Measurements from ENCODE around the gene C1QL4. TPM values are rescaled to one million over a fixed set of nuclear protein-coding genes. Genes with fewer than 3 reads are reported as not detected.
"Not testable (repeated sequence)": the region's sequence is repeated elsewhere in the genome, so short reads cannot be mapped to it uniquely, and the experiment has no call there.

Gene C1QL4
- total RNA-seq, 3 donors from 2014 or later: not detected

GRCh38 chr12:49294086-49294803, 42.7 kb downstream of the C1QL4 start:
- Mint-ChIP-seq H3K9me3 (no peaks in the 10 kb centered on the region), H3K27me3 (ENCODE audit: low read depth) (peaks cover 61% of the 10 kb centered on the region), H3K4me3 (no peak overlapping the region), H3K4me1 (ENCODE audit: low read depth) (peaks cover 19% of the 10 kb centered on the region), H3K36me3 (ENCODE audit: insufficient read depth) (no peaks in the 10 kb centered on the region)
- DNase-seq: no peak
- no peak for ATAC-seq

GRCh38 chr12:49293056-49293956, 43.7 kb downstream of the C1QL4 start:
- DNase-seq: no peak
- Mint-ChIP-seq H3K4me3 (no peak overlapping the region), H3K27me3 (ENCODE audit: low read depth) (peaks cover 61% of the 10 kb centered on the region), H3K36me3 (ENCODE audit: insufficient read depth) (no peaks in the 10 kb centered on the region), H3K9me3 (no peaks in the 10 kb centered on the region), H3K4me1 (ENCODE audit: low read depth) (peaks cover 17% of the 10 kb centered on the region)
- ATAC-seq: no peak

GRCh38 chr12:49292729-49293055, 44.3 kb downstream of the C1QL4 start:
- no peaks in the 10 kb centered on the region for H3K36me3 Mint-ChIP-seq (ENCODE audit: insufficient read depth)
- H3K27me3 Mint-ChIP-seq (ENCODE audit: low read depth): peaks cover 61% of the 10 kb centered on the region
- no peaks in the 10 kb centered on the region for H3K9me3 Mint-ChIP-seq
- no peak overlapping the region for H3K4me3 Mint-ChIP-seq
- ATAC-seq: no peak
- DNase-seq: no peak
- H3K4me1 Mint-ChIP-seq (ENCODE audit: low read depth): peaks cover 14% of the 10 kb centered on the region

- Mint-ChIP-seq H3K4me3 (no peak overlapping the region), H3K27me3 (ENCODE audit: low read depth) (peaks cover 44% of the 10 kb centered on the region), H3K9me3 (no peaks in the 10 kb centered on the region), H3K4me1 (ENCODE audit: low read depth) (no peaks in the 10 kb centered on the region), H3K36me3 (ENCODE audit: insufficient read depth) (no peaks in the 10 kb centered on the region)
- DNase-seq (no peak), ATAC-seq (no peak)
Observed at GRCh38 chr12:49288922-49289555, 47.9 kb downstream of the C1QL4 start.

- H3K9me3 Mint-ChIP-seq: no peaks in the 10 kb centered on the region
- H3K27me3 Mint-ChIP-seq (ENCODE audit: low read depth): peaks cover 44% of the 10 kb centered on the region
- peak; percentile 63 for DNase-seq
- H3K36me3 Mint-ChIP-seq (ENCODE audit: insufficient read depth): no peaks in the 10 kb centered on the region
- ATAC-seq: peak; percentile 77 to 78
- H3K4me3 Mint-ChIP-seq: no peak overlapping the region
- H3K4me1 Mint-ChIP-seq (ENCODE audit: low read depth): no peaks in the 10 kb centered on the region
Observed at GRCh38 chr12:49288412-49288853, 48.6 kb downstream of the C1QL4 start.

- peaks cover 40% of the 10 kb centered on the region for H3K27me3 Mint-ChIP-seq (ENCODE audit: low read depth)
Observed at GRCh38 chr12:49287876-49288275, 49.1 kb downstream of the C1QL4 start.

GRCh38 chr12:49284672-49285071, 52.3 kb downstream of the C1QL4 start:
- Mint-ChIP-seq H3K4me3 (no peak overlapping the region), H3K9me3 (no peaks in the 10 kb centered on the region), H3K36me3 (ENCODE audit: insufficient read depth) (no peaks in the 10 kb centered on the region), H3K27me3 (ENCODE audit: low read depth) (peaks cover 31% of the 10 kb centered on the region), H3K4me1 (ENCODE audit: low read depth) (no peaks in the 10 kb centered on the region)
- no peak for ATAC-seq
- DNase-seq: no peak

More at GRCh38 chr12:49287876-49288275, 49.1 kb downstream of the C1QL4 start:
- no peak for DNase-seq
- H3K4me3 Mint-ChIP-seq: no peak overlapping the region
- no peaks in the 10 kb centered on the region for H3K36me3 Mint-ChIP-seq (ENCODE audit: insufficient read depth)
- no peaks in the 10 kb centered on the region for H3K4me1 Mint-ChIP-seq (ENCODE audit: low read depth)
- no peak for ATAC-seq
- no peaks in the 10 kb centered on the region for H3K9me3 Mint-ChIP-seq

GRCh38 chr12:49283541-49284429, 53.2 kb downstream of the C1QL4 start:
- DNase-seq (no peak), ATAC-seq (no peak)
- no peaks in the 10 kb centered on the region for H3K4me1 Mint-ChIP-seq (ENCODE audit: low read depth)
- H3K4me3 Mint-ChIP-seq: no peak overlapping the region
- H3K9me3 Mint-ChIP-seq: no peaks in the 10 kb centered on the region
- H3K36me3 Mint-ChIP-seq (ENCODE audit: insufficient read depth): no peaks in the 10 kb centered on the region
- peaks cover 28% of the 10 kb centered on the region for H3K27me3 Mint-ChIP-seq (ENCODE audit: low read depth)

- not testable (repeated sequence) for H3K4me3 Mint-ChIP-seq; ATAC-seq; DNase-seq; H3K4me1 Mint-ChIP-seq (ENCODE audit: low read depth); H3K9me3 Mint-ChIP-seq; H3K36me3 Mint-ChIP-seq (ENCODE audit: insufficient read depth)
- H3K27me3 Mint-ChIP-seq (ENCODE audit: low read depth): peaks cover 19% of the 10 kb centered on the region
Observed at GRCh38 chr12:49282740-49283375, 54.1 kb downstream of the C1QL4 start.

Other genes starting within 250 kb of the C1QL4 start
- under 1 TPM in 1 of 3 donors, not detected in 2; 0.11 TPM for gene DHH, start 242.4 kb downstream of the C1QL4 start, total RNA-seq
- 10 to 100 TPM; 27.5 to 35.5 (median 28.8) TPM for gene LMBR1L, start 226.3 kb downstream of the C1QL4 start, total RNA-seq
- 1,000 to 10,000 TPM; 2,095 to 2,519 (median 2,182) TPM for gene TUBA1B, start 205.8 kb downstream of the C1QL4 start, total RNA-seq
- 10 to 100 TPM; 23.5 to 37.0 (median 24.7) TPM for gene TUBA1A, start 148.1 kb downstream of the C1QL4 start, total RNA-seq
- 100 to 1,000 TPM; 529 to 597 (median 572) TPM for gene TUBA1C, start 72.1 kb downstream of the C1QL4 start, total RNA-seq
- gene PRPH, start 42.0 kb downstream of the C1QL4 start, total RNA-seq: not detected
- 10 to 100 TPM; 11.6 to 16.8 (median 13.7) TPM for gene TROAP, start 13.9 kb downstream of the C1QL4 start, total RNA-seq
- gene DNAJC22, start 9.7 kb upstream of the C1QL4 start, total RNA-seq: under 1 TPM in 1 of 3 donors, not detected in 2; 0.11 TPM
- gene SPATS2, start 30.3 kb upstream of the C1QL4 start, total RNA-seq: 1 to 10 TPM; 6.9 to 7.2 (median 7.0) TPM
- 1 to 10 TPM; 1.6 to 4.0 (median 3.3) TPM for gene KCNH3, start 201.8 kb upstream of the C1QL4 start, total RNA-seq
- gene MCRS1, start 231.0 kb upstream of the C1QL4 start, total RNA-seq: 10 to 100 TPM; 83.9 to 98.7 (median 92.1) TPM

Data from activated T-cell treated with anti-CD3 and anti-CD28 coated beads, Interleukin-2, amount 50 U/mL, for 4 hours (primary cell).